Measurements from ENCODE around the gene NR2F6.
"Not testable (repeated sequence)": the region's sequence is repeated elsewhere in the genome, so short reads cannot be mapped to it uniquely, and the experiment has no call there.

NR2F6 gene

DNA sequence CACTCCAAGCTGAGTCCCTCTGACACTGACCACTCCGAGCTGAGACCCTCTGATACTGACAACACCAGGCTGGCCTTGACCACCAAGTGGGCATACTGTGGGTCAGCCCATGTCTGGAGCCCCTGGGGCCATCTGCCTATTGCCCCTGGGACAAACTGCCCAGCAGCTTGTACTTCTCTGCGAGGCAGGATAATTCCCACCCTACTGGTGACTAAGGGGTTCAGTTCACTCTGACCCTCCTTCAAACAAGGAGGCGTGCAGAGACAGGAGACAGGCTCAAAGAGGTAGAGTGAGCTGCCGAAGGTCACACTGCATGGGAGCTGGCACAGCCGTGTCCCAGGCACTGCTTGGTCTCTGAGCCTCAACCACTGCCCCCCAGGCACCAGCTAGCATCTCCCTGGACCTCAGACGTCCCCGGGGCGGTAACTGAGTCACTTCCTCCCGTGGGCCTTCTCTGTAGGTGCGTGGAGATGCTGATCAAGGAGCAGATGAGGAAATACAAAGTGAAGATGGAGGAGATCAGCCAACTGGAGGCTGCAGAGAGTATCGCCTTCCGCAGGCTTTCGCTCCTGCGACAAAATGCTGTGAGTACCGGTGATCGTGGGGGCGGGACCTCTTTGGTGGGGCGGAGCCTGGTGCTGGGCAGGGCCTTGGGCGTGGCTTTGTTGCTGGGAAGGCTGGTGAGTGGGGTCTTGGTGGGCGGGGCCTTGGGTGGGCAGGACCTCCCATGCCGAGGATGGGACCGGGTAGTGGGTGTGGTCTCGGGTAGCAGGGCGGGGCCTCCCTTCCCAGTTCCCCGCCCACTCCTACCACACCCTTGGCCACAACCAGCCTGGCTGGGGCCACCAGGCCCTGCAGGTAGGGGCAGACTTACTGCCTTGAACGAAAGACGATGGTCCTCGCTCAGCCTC lies 36.3 kb downstream of the NR2F6 start:
- no peak for DNase-seq

GRCh38 chr19:17206736-17207581 lies 38.8 kb downstream of the NR2F6 start:
- no peak for DNase-seq

DNA sequence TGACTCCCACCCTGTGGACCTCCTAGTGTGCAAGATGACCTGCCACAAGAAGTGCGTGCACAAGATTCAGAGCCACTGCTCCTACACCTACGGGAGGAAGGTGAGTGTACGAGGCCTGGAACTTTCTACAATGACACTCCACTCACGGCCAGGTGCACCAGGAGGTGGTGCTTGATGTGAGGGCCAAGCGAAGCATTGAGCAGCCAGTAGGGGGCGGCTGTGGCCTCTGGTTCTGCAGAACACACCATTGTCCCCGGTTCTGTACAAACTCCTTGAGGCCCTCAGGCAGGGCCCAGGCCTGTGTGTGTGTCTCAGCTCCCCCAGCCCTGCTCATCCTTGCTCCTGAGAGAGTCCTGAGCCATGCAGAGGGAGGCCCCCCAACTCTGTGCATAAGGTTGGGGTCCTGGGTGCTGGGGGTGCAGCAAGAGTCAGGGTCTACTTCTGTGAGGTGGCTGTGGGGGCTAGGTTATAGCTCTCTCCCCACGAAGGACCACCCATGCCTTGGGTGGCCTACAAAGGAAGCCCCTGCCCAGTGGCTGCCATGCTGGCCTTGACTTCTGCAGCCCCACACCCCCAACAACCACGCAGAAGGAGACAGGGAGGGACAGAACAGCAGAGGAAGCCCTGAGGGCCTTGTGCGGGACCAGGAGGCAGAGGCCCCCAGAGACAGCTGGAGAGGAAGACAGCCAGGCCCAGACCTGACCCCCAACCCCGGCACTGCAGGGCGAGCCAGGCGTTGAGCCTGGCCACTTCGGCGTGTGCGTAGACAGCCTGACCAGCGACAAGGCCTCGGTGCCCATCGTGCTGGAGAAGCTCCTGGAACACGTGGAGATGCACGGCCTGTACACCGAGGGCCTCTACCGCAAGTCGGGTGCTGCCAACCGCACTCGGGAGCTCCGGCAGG lies 40.2 kb downstream of the NR2F6 start:
- no peak for DNase-seq

GRCh38 chr19:17202713-17203112 lies 43.0 kb downstream of the NR2F6 start:
- DNase-seq: no peak

GRCh38 chr19:17202249-17202648 lies 43.5 kb downstream of the NR2F6 start:
- no peak for DNase-seq

- DNase-seq: no peak
These were observed 45.2 kb downstream of the NR2F6 start for GRCh38 chr19:17200408-17201079.

DNA sequence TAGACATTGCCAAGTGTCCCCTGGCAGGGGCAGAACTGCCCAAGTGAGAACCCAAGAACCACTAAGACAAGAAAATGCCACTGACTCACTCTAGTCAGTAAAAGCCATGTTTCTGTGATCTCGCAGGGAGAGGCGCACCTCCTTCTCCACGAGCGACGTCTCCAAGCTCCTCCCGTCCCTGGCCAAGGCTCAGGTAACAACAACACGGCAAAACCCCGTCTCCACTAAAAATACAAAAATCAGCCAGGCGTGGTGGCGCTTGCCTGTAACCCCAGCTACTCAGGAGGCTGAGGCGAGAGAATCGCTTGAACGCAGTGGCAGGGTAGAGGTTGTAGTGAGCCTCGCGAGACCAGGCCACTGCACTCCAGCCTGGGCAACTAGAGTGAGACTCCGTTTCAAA lies 48.1 kb downstream of the NR2F6 start:
- DNase-seq: no peak

GRCh38 chr19:17196610-17197009 lies 49.1 kb downstream of the NR2F6 start:
- DNase-seq: no peak

DNA sequence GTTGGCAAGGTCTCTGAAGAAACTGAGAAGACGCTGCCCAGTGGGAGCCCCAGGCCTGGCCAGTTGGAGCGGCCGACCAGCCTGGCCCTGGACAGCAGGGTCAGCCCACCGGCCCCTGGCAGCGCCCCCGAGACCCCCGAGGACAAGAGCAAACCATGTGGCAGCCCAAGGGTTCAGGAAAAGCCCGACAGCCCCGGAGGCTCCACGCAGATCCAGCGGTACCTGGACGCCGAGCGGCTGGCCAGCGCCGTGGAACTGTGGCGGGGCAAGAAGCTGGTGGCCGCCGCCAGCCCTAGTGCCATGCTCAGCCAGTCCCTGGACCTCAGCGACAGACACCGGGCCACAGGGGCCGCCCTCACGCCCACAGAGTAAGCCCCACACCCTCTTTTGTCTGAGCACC lies 50.6 kb downstream of the NR2F6 start:
- DNase-seq: no peak

- no peak for DNase-seq
These were observed 51.1 kb downstream of the NR2F6 start for GRCh38 chr19:17194608-17195007.

GRCh38 chr19:17192751-17193150 lies 53.0 kb downstream of the NR2F6 start:
- DNase-seq: no peak

GRCh38 chr19:17191736-17192135 lies 54.0 kb downstream of the NR2F6 start:
- DNase-seq: not testable (repeated sequence)

DNA sequence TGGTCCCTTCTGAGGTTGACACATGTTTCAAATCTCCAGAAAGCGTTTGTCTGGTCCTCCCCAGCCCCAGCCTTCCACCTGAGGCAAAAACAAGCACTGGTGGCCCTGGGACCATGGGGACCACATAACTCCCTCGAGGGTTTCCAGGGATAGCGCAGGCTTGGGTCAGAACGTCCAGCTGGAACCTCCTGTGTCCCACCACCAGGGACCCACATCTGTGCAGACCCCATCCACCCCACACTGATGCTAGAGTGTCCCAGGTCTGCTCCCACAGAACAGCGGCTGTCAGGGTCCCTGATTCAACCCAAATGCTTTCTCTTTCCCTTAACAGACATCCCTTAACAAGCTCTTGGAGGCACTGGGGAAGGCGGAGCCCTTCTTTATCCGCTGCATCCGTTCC lies 60.1 kb downstream of the NR2F6 start:
- no peak for DNase-seq

DNA sequence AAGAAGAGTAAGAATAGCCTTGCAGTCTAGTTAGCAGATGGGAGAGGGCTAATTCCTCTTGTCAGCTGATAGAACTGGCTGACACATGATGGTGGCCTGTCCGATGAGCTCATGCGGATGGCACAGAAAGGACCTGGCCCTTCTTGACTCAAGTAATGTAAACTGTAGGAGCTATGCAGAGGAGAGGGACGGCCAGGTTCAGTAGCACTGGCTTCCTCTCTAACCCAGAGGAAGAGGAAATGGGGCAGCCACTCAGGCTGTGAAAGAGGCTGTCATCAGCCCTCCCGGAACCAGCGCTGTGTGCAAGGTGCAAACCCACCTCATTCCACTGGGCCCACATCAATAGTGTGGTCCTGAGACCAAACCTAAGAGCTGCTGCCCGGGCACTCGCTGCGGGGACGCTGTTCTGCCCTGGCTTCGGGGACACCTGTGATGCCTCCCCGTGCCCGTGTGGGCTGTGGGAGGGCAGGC lies 61.3 kb downstream of the NR2F6 start:
- DNase-seq: no peak

DNA sequence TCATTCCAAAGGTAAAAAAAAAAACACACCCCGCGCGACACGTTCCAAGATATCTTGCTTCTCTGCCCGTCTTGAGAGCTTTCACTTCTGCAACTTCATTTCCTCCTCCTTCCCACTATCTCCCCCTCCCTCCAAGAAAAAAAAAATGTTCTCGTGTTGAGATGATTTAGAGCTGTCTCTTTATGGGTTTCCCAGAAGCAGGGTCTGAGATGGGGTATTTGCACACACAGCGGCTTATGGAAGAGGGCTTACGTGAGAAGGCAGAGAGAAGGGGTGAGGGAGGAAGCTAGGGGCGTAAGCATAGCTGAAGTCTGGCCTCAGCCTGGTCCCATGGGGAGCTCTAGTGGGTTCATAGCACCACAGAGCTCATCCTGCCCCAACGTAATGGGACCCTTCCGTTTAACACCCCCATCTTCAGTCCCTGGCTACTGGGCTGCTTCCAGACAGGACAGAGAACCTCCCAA lies 61.8 kb downstream of the NR2F6 start:
- no peak for DNase-seq

- DNase-seq: no peak
These were observed 62.4 kb downstream of the NR2F6 start for GRCh38 chr19:17183271-17183761.
